Effector CD8-positive, alpha-beta T cell (primary cell): Measurements from ENCODE around the gene RSAD1.
"Not testable (repeated sequence)": the region's sequence is repeated elsewhere in the genome, so short reads cannot be mapped to it uniquely, and the experiment has no call there.

Source experiments
- DNase-seq: peaks from one replicate; lab custom pipeline; 2025; lab: John Stamatoyannopoulos, UW

RSAD1 gene

DNA sequence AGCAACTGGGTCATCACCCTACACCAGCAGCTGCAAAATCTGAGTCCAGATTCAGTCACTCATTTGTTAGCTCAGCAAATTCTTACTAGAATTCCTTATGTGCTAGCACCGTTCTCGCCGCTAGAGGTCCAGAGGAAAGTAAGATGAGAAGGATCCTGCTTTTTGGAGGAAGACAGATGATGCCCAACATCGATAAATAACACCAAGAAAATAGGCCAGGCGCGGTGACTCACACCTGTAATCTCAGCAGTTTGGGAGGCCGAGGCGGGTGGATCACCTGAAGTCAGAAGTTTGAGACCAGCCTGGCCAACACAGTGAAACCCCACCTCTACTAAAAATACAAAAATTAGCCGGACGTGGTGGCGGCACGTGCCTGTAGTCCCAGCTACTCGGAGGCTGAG is 5.9 kb upstream of the RSAD1 start:
- not testable (repeated sequence) for DNase-seq

- DNase-seq: no peak
Observed at GRCh38 chr17:50473901-50474300, 4.8 kb upstream of the RSAD1 start.

GRCh38 chr17:50474523-50474922 is 4.1 kb upstream of the RSAD1 start:
- DNase-seq: no peak

DNA sequence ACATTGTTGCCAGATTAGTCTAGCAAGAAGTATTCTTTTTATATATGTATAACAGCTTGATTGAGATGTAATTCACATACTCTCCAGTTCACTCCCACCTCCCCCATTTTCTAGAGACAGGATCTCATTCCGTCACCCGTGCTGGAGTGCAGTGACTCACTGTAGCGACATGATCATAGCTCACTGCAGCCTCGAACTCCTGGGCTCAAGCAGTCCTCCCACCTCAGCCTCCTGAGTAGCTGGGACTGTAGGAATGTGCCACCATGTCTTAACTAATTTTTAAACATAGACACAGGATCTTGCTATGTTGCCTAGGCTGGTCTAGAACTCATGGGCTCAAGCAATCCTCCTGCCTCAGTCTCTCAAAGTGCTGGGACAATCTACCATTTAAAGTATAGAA is 3.3 kb upstream of the RSAD1 start:
- DNase-seq: no peak

DNA sequence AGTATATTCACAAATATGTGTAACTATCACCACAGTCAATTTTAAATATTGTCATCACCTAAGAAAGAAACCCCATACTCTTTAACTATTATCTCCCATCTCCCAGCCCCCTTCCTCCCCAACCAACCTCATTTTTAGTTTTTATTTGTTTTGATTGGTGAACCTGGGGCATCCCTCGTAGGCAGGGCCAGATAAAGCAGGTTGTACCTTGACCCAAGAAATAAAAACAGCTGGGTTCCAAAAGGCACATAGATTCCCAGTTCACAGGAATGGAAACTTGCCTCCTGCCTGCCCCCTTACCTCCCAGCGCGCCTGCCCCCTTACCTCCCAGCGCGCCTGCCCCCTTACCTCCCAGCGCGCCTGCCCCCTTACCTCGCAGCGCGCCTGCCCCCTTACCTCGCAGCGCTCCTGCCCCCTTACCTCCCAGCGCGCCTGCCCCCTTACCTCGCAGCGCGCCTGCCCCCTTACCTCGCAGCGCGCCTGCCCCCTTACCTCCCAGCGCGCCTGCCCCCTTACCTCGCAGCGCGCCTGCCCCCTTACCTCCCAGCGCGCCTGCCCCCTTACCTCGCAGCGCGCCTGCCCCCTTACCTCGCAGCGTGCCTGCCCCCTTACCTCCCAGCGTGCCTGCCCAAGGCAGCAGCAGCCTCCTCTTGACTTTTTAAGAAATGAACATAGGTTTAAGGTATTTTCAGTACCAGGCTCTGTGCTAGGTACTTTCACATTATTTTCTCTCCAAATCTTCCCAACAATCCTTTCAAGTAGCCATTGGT is 2.7 kb upstream of the RSAD1 start:
- DNase-seq: not testable (repeated sequence)

DNA sequence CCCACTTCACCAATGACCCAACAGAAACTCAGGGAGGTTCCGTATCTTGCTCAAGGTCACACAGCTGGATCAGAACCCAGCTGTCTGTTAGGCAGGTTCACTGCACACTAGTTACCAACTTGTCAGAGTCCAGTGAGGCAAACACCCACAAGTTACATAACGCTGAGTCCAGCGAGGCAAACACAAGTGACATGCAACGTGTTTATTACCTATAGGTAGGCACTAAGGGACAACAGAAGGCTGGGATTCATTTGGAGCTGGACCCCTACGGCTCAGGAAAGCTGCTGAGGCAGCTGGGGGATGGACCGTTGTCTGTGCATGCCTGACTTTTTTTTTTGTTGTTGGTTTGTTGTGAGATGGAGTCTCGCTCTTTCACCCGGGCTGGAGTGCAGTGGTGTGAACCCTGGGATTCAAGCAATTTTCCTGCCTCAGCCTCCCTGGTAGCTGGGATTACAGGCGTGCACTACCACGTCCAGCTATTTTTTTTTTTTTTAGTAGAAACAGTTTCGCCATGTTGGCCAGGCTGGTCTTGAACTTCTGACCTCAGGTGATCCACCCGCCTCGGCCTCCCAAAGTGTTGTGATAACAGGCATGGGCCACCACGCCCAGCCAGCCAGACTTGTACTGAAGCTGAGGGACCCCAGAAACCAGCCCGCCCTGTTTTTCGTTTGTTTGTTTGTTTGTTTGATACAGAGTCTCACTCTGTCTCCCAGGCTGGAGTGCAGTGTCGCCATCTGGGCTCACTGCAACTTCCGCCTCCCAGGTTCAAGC is 1.9 kb upstream of the RSAD1 start:
- DNase-seq: no peak

DNA sequence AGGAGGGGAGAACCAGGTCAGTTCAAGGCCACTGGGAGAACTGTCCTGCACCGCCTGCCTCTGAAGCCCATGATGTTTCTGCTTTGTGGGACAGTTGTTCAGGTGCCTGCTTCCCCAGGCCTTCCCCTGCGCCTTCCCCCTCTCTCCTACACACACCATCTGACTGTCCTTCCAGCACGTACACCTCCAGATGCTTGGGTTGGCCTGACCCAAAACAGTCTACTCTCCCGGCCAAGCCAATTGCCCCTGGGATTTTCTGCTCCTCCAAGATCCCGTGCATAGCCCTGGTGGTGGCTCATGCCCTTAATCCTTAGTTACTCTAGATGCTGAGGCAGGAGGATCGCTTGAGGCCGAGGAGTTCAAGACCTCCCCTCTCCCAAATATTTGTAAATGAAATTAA is 684 bp upstream of the RSAD1 start:
- no peak for DNase-seq

- DNase-seq: peak; percentile 29
Observed at GRCh38 chr17:50479522-50480141, 972 bp downstream of the RSAD1 start.

DNA sequence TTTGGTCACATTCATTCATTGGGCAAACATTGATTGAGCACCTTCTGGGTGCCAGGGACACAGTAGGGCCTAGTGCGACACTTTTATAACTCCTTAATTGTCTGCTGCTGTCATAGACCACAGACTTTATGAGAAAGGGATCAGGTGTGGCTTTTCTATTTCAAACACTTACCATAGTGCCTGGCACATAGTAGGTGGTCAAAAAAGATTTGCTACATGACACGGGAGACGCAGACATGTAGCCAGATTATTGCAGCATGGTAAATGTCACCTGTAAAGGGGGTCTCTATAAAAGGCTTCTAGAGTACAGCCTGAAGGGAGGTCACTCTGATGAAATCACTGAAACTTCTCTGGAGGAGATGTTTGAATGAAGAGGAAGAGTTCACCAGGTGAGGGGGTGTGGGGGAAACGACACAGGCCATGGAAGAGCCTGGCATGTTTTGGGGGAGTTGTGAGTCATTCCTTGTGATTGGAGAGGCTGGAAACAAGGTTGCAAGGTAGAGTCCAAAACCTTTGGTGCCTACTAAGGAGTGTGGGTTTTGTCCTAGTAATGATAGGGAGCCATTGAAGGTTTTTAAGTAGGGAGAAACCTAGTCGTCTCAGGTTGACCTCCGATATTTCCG is 1.6 kb downstream of the RSAD1 start:
- no peak for DNase-seq

DNA sequence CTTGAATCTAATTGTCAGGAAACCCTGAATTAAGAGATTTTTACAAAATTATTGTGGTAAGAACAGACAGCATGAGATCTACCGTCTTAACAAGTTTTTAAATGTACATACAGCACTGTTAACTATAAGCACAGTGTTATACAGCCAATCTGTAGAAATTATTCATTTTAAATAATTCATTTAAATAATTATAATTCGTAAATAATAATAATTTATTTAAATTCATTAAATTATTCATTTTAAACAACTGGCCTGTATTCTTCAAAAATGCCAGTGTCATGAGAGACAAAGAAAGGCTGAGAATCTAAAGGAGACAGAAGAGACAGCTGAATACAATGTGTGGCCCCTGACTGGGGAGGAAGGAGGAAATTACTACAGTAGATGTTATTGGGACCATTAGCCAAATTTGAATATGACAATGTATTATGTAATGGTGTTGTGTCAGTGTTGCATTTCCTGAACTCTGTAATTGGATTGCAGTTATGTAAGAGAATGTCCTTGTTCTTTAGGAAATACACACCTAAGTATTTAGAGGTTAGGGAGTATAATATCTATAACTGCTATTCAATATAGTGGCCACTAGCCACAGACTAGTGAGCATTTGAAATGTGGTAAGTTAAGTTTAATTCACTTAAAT is 2.3 kb downstream of the RSAD1 start:
- no peak for DNase-seq

GRCh38 chr17:50481648-50482047 is 3.0 kb downstream of the RSAD1 start:
- no peak for DNase-seq

- no peak for DNase-seq
Observed at GRCh38 chr17:50482110-50482509, 3.5 kb downstream of the RSAD1 start.

DNA sequence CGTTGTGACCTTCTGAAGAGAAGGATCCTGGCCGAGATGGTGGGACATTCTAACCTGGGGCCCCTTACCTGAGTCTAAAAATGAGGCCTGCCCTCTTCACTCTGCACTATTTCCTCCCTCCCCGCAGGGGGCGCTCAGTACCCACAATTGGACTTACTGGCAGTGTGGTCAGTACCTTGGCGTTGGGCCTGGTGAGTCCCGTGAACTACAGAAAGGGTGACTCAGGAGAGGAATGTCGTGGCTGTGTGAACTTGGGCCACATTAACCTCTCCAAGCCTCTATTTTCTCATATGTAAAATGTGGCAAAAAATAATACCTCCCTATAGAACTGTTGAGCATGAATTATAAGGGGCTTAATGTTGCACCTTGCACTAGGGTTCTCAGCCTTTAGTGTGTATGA is 3.9 kb downstream of the RSAD1 start:
- DNase-seq: peak; percentile 58

DNA sequence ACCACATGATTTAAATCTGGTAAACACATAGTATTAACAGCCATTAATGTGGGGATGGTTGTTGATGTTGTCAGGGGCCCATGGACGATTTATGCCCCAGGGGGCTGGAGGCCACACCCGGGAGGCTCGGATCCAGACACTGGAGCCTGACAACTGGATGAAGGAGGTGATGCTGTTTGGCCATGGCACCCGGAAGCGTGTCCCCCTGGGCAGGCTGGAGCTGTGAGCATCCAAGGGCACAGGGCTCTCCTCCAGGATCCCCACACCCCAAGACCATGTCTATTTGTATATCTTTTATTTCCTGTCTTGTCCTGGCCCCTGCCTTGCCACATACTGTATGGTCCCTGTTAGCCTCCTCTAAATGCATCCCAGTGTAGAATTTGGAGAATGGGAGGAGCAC is 4.6 kb downstream of the RSAD1 start:
- DNase-seq: no peak

DNA sequence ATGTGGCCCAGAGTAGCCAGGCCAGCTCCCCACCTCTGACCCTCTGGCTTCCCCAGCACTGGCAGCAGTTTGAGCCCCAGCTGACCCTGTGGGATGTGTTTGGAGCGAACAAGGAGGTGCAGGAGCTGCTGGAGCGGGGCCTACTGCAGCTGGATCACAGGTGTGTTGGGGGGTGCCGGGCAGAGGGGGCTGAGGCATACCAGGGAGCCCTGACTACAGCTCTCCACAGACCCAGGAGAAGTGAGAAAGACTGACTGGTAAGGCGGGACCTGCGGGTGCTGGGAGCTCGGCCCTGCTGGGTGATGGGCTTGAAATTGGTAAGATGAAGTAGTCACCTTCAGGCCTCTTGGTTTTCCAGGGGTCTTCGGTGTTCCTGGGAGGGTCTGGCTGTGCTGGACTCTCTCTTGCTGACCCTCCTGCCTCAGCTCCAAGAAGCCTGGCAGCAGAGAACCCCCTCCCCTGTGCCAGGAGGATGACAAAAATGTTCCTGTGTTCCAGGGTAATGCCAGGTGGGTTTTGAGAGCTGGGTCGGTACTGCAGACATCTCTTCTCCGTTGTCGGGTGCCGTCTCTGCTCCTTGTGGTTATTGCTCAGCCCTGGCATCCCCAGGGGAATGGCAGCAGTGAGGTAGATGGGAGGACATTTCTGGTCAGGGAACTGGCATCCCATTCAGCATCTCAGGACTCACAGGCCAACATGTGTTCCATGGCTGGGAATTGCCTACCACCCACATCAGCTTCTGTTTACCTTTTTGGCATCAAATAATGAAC is 5.9 kb downstream of the RSAD1 start:
- DNase-seq: no peak

- no peak for DNase-seq
Observed at GRCh38 chr17:50487213-50488096, 8.8 kb downstream of the RSAD1 start.

DNA sequence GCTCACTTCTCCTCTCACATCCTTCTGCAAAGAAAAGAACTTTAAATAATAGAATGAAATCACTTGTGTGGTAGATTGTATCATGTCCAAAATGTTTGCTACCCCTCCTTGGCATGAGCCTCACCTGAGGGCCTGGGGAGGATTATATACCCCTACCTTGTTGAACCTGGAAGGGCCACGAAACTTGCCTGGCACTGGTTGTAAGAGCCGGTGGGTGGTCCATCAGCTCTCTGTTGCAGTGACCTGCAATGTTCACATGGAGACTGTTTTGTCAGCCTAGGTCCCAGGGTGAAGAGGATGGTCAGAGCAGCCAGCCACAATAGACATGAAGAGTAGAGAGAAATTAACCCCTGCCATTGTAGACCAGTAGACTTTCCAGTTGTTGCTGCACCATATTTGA is 10.2 kb downstream of the RSAD1 start:
- DNase-seq: no peak

DNA sequence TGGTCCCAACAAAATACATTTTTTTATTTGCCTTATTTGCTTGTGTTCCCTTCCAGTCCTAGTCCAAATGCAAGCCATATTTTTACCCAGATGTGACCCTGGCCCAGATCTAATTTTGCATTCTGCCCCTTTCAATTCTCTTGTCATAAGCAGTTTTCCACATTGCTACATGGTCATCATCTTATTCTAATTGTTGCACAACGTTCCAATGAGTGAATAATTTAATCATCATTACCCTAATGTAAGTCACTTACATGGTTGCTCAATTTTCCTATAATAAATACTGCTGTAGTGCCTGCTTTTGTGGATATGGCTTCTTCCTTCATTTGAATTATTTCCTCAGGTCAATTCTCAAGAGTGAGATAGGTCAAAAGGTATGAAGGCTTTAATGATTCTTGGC is 12.8 kb downstream of the RSAD1 start:
- no peak for DNase-seq

DNA sequence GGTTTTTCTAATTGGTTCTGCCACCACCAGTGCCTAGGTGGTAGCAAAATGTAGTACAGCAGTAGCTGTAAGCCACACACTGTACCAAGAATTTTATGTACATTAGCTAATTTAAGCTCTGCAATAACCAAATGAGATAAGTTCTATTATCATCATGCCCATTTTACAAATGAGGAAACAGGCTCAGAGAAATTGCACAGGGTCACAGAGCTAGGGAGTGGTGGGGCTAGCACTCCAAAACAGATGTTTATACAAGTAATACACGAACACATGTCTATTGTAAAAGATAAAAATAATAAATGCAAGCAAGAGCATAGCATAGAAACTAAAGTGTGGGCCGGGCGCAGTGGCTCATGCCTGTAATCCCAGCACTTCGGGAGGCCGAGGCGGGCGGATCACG is 13.6 kb downstream of the RSAD1 start:
- DNase-seq: no peak

DNA sequence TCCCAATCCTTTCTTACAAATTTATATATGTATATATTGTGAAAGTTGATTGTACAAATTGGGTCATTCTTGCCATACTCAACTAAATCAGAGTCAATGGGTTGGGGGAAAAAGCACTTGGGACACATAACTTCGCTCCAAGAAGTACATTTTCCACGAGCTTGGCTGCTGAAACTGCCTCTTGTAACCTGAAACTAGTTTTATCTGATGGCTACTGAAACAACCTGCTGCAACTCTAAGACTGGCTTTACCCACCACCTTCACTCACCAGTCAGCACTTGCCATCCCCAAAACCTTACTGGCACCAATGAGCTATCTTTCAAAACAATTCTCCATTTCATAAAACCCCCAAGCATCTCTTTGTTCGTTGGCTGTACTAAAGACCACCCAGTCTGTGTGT is 15.1 kb downstream of the RSAD1 start:
- no peak for DNase-seq
